GM21786 (cell line): ENCODE results near the gene PITX2.

Source experiments
- ATAC-seq: cut with Tn5 transposase; IDR thresholded peaks from one replicate; pipeline ENCODE4 v1.9.1; 2021; ENCODE audit not compliant: unreplicated experiment

Gene PITX2

GRCh38 chr4:110624904-110625494 is 2.1 kb upstream of the PITX2 start:
- ATAC-seq: no peak

- ATAC-seq: no peak
Measured at GRCh38 chr4:110624398-110624780, 1.5 kb upstream of the PITX2 start.

- ATAC-seq: no peak
Measured at GRCh38 chr4:110623718-110624397, 981 bp upstream of the PITX2 start.

- ATAC-seq: no peak
Measured at GRCh38 chr4:110621839-110622751, 782 bp downstream of the PITX2 start.

- no peak for ATAC-seq
Measured at GRCh38 chr4:110621328-110621812, 1.5 kb downstream of the PITX2 start.

- ATAC-seq: no peak
Measured at GRCh38 chr4:110620691-110621327, 2.1 kb downstream of the PITX2 start.

- ATAC-seq: no peak
Measured at GRCh38 chr4:110620322-110620690, 2.6 kb downstream of the PITX2 start.

- no peak for ATAC-seq
Measured at GRCh38 chr4:110619463-110620247, 3.2 kb downstream of the PITX2 start.

GRCh38 chr4:110618581-110619462 is 4.1 kb downstream of the PITX2 start:
- no peak for ATAC-seq

- no peak for ATAC-seq
Measured at GRCh38 chr4:110617646-110618580, 5.0 kb downstream of the PITX2 start.

GRCh38 chr4:110617075-110617640 is 5.7 kb downstream of the PITX2 start:
- ATAC-seq: no peak

GRCh38 chr4:110616238-110617074 is 6.4 kb downstream of the PITX2 start:
- no peak for ATAC-seq

GRCh38 chr4:110615353-110616237 is 7.3 kb downstream of the PITX2 start:
- ATAC-seq: no peak

GRCh38 chr4:110614976-110615352 is 7.9 kb downstream of the PITX2 start:
- no peak for ATAC-seq

GRCh38 chr4:110614173-110614963 is 8.5 kb downstream of the PITX2 start:
- no peak for ATAC-seq
